Middle frontal gyrus (tissue), 1 donor: ENCODE results near the gene EML1.

Experiments used
- DNase-seq: peaks from one replicate; pipeline ENCODE4 v3.0.0-alpha.2; 2015; ENCODE audit warnings: low spot score; ENCODE audit errors: extremely low spot score

Gene EML1

GRCh38 chr14:99865408-99865807, 72.2 kb downstream of the EML1 start:
- DNase-seq: no peak

- no peak for DNase-seq
Measured at GRCh38 chr14:99870617-99871016, 77.4 kb downstream of the EML1 start.

- no peak for DNase-seq
Measured at GRCh38 chr14:99871771-99872170, 78.6 kb downstream of the EML1 start.

- DNase-seq: no peak
Measured at GRCh38 chr14:99872786-99873440, 79.7 kb downstream of the EML1 start.

- DNase-seq: no peak
Measured at GRCh38 chr14:99873653-99874052, 80.4 kb downstream of the EML1 start.

- DNase-seq: no peak
Measured at GRCh38 chr14:99874306-99874705, 81.1 kb downstream of the EML1 start.

GRCh38 chr14:99875421-99875820, 82.2 kb downstream of the EML1 start:
- no peak for DNase-seq

- no peak for DNase-seq
Measured at GRCh38 chr14:99875836-99876235, 82.6 kb downstream of the EML1 start.

GRCh38 chr14:99876406-99876805, 83.2 kb downstream of the EML1 start:
- DNase-seq: no peak

- DNase-seq: no peak
Measured at GRCh38 chr14:99878563-99878962, 85.3 kb downstream of the EML1 start.

- DNase-seq: no peak
Measured at GRCh38 chr14:99879401-99880295, 86.4 kb downstream of the EML1 start.

- no peak for DNase-seq
Measured at GRCh38 chr14:99880651-99881420, 87.6 kb downstream of the EML1 start.

GRCh38 chr14:99883866-99884650, 90.8 kb downstream of the EML1 start:
- DNase-seq: no peak

- peak; percentile 67 for DNase-seq
Measured at GRCh38 chr14:99884834-99885648, 91.8 kb downstream of the EML1 start.

GRCh38 chr14:99885649-99885958, 92.4 kb downstream of the EML1 start:
- no peak for DNase-seq

- no peak for DNase-seq
Measured at GRCh38 chr14:99887407-99887806, 94.2 kb downstream of the EML1 start.

- DNase-seq: no peak
Measured at GRCh38 chr14:99888149-99888548, 94.9 kb downstream of the EML1 start.

- DNase-seq: no peak
Measured at GRCh38 chr14:99889268-99889667, 96.1 kb downstream of the EML1 start.

- no peak for DNase-seq
Measured at GRCh38 chr14:99891266-99891665, 98.1 kb downstream of the EML1 start.

- no peak for DNase-seq
Measured at GRCh38 chr14:99891900-99892299, 98.7 kb downstream of the EML1 start.

- DNase-seq: no peak
Measured at GRCh38 chr14:99892406-99892805, 99.2 kb downstream of the EML1 start.
